Nephron (organoid): ENCODE measurements around the gene IQCH.

Experiments used
- H3K27ac Mint-ChIP-seq, 3 experiments: 2 replicates each; pipeline ENCODE4 v1.8.0; 2020; ENCODE audit warnings: mixed read lengths in 3 of 3, mild to moderate bottlenecking in 2 of 3, moderate library complexity in 1 of 3
- H3K27me3 Mint-ChIP-seq: 2 replicates; pipeline ENCODE4 v1.8.0; 2021; ENCODE audit warnings: low read depth, mild to moderate bottlenecking, moderate library complexity, mixed read lengths
- H3K36me3 Mint-ChIP-seq: 2 replicates; pipeline ENCODE4 v1.8.0; 2020; ENCODE audit warnings: low read depth, mixed read lengths
- H3K4me1 Mint-ChIP-seq: 2 replicates; pipeline ENCODE4 v1.8.0; 2020; ENCODE audit warnings: mixed read lengths
- H3K4me3 Mint-ChIP-seq, 3 experiments: 2 replicates each; pipeline ENCODE4 v1.8.0; 2020; ENCODE audit warnings: mild to moderate bottlenecking in 3 of 3, mixed read lengths in 3 of 3, moderate library complexity in 2 of 3
- H3K9me3 Mint-ChIP-seq: 2 replicates; pipeline ENCODE4 v1.8.0; 2020; ENCODE audit warnings: mixed read lengths
- TF ChIP-seq, protein P1 (sequence below), 3 experiments: fragments of 200-600 bp; sonication (generic); IDR thresholded peaks; one replicate each; pipeline ENCODE4 v1.5.0; 2021; ENCODE audit warnings: antibody characterized with exemption in 3 of 3; ENCODE audit not compliant: unreplicated experiment in 3 of 3

The IQCH gene

DNA sequence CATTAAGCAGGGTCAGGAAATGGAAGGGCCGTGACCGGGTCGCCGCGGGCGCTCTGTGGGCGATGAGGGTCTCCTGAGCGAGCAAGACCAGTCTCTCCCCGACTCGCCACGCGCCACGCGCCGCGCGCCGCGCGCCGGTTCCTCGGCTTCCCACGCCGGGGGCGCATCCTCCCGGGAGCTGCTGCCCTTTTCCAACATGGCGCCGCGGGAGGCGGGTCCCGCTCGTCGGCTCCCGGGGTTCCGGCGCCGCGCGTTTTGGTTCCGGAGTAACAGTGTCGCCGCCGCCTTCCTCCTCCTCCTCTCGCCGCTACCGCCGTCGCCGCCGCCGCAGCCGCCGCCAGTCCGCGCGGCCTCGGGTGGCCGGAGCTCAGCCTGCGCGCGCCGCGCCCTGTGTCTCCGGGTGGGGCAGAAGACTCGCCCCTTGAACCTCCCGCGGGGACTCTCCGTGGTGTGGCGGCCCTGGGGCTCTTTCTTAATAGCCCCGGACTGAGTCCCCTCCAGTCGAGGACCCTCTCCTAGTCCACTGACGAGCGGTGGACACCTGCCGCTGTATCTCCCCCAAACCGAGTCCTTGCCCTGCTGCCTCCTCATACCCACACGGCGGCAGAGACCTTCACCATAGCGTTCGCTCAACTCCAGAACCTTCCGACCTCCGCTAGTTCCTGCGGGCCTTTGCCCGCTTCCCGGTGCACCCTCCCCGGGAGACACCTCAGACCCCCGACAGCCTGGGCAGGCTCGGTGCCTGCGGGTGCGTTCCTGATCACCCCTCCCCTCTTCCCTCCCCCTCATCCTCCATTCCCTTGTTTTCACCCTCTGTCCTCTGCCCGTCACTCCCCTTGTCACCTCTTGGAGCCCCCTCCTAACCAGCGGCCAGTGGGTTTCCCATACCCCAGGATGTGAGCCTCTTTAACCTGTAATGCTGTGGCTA is 288.1 kb downstream of the IQCH start, which contains the start of gene MAP2K5:
TSS of gene MAP2K5 (plus strand) at position 284 of the 928 bp plus-strand sequence. CDS start at position 917, 633 bp downstream.
- Mint-ChIP-seq H3K27me3 (peaks cover 3% of the 10 kb centered on the region), H3K9me3 (no peaks in the 10 kb centered on the region), H3K4me3 (peak within 1 kb of the TSS; percentile 98 to 100 (median 98)), H3K4me1 (peaks cover 24% of the 10 kb centered on the region), H3K27ac (peak within 1 kb of the TSS; percentile 94 to 98 (median 98)), H3K36me3 (peaks cover 14% of the 10 kb centered on the region)
- TF ChIP-seq, protein P1, sequence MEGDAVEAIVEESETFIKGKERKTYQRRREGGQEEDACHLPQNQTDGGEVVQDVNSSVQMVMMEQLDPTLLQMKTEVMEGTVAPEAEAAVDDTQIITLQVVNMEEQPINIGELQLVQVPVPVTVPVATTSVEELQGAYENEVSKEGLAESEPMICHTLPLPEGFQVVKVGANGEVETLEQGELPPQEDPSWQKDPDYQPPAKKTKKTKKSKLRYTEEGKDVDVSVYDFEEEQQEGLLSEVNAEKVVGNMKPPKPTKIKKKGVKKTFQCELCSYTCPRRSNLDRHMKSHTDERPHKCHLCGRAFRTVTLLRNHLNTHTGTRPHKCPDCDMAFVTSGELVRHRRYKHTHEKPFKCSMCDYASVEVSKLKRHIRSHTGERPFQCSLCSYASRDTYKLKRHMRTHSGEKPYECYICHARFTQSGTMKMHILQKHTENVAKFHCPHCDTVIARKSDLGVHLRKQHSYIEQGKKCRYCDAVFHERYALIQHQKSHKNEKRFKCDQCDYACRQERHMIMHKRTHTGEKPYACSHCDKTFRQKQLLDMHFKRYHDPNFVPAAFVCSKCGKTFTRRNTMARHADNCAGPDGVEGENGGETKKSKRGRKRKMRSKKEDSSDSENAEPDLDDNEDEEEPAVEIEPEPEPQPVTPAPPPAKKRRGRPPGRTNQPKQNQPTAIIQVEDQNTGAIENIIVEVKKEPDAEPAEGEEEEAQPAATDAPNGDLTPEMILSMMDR (IDR thresholded peaks at IDR 0.05; ENCODE audit: unreplicated experiment in 3 of 3) = no peak

DNA sequence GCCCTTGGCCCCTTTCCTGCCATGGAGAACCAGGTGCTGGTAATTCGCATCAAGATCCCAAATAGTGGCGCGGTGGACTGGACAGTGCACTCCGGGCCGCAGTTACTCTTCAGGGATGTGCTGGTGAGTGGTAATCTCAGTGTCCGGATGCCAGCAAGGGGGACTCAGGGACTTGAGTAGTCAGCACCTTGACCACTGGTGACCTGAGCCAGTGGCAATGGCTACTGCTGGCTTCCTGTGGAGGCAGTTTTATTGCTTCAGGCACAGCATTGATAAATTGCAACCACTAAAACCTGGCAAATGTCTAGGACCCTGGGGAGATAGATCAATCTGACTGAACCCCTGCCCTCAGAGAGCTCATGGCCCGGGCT is 288.7 kb downstream of the IQCH start:
- H3K4me3 Mint-ChIP-seq = peak overlapping the region; percentile 98 to 100 (median 98)
- peaks cover 3% of the 10 kb centered on the region for H3K27me3 Mint-ChIP-seq
- peak overlapping the region; percentile 59 to 91 (median 91) for H3K27ac Mint-ChIP-seq
- H3K9me3 Mint-ChIP-seq = no peaks in the 10 kb centered on the region
- TF ChIP-seq, protein P1 (IDR thresholded peaks at IDR 0.05; ENCODE audit: unreplicated experiment in 3 of 3) = no peak
- peaks cover 31% of the 10 kb centered on the region for H3K4me1 Mint-ChIP-seq
- H3K36me3 Mint-ChIP-seq = peaks cover 14% of the 10 kb centered on the region

- Mint-ChIP-seq H3K27ac (peak overlapping the region in 2 of 3 experiments; percentile 26), H3K27me3 (peaks cover 3% of the 10 kb centered on the region), H3K4me1 (peaks cover 42% of the 10 kb centered on the region), H3K4me3 (peak overlapping the region; percentile 70 to 100 (median 98)), H3K36me3 (peaks cover 14% of the 10 kb centered on the region), H3K9me3 (no peaks in the 10 kb centered on the region)
- TF ChIP-seq, protein P1 (IDR thresholded peaks at IDR 0.05; ENCODE audit: unreplicated experiment in 3 of 3) = no peak
Measured at GRCh38 chr15:67544475-67544874, 289.9 kb downstream of the IQCH start.

GRCh38 chr15:67545864-67546263 is 291.3 kb downstream of the IQCH start:
- Mint-ChIP-seq H3K9me3 (no peaks in the 10 kb centered on the region), H3K4me3 (peak overlapping the region in 2 of 3 experiments; percentile 23 to 71), H3K4me1 (peaks cover 52% of the 10 kb centered on the region), H3K27me3 (peaks cover 3% of the 10 kb centered on the region), H3K36me3 (peaks cover 19% of the 10 kb centered on the region), H3K27ac (no peak overlapping the region)
- TF ChIP-seq, protein P1 (IDR thresholded peaks at IDR 0.05; ENCODE audit: unreplicated experiment in 3 of 3) = no peak

GRCh38 chr15:67547064-67547463 is 292.5 kb downstream of the IQCH start:
- TF ChIP-seq, protein P1 (IDR thresholded peaks at IDR 0.05; ENCODE audit: unreplicated experiment in 3 of 3) = no peak
- no peak overlapping the region for H3K27ac Mint-ChIP-seq

More at GRCh38 chr15:67547064-67547463, 292.5 kb downstream of the IQCH start:
- H3K27me3 Mint-ChIP-seq = peaks cover 3% of the 10 kb centered on the region
- peaks cover 19% of the 10 kb centered on the region for H3K36me3 Mint-ChIP-seq
- H3K4me3 Mint-ChIP-seq = peak overlapping the region in 2 of 3 experiments; percentile 11 to 72
- no peaks in the 10 kb centered on the region for H3K9me3 Mint-ChIP-seq
- peaks cover 46% of the 10 kb centered on the region for H3K4me1 Mint-ChIP-seq
